Colonic mucosa (tissue), 4 donors: ENCODE measurements around the gene CEACAM6. TPM values are rescaled to one million over a fixed set of nuclear protein-coding genes. Genes with fewer than 3 reads are reported as not detected.

ENCODE experiments used
- DNase-seq: peaks from one replicate; pipeline ENCODE4 v3.0.0-alpha.2; 2020
- H3K27ac ChIP-seq: fragments of 200-600 bp; one replicate; pipeline ENCODE4 v1.8.0; 2021
- H3K27me3 ChIP-seq: fragments of 200-600 bp; one replicate; pipeline ENCODE4 v1.8.0; 2021
- H3K36me3 ChIP-seq: fragments of 200-600 bp; one replicate; pipeline ENCODE4 v1.8.0; 2021
- H3K4me1 ChIP-seq: fragments of 200-600 bp; one replicate; pipeline ENCODE4 v1.8.0; 2021; ENCODE audit warnings: mild to moderate bottlenecking
- H3K4me3 ChIP-seq: fragments of 200-600 bp; one replicate; pipeline ENCODE4 v1.8.0; 2021
- H3K9ac ChIP-seq, 2 donors: one replicate each; pipeline ENCODE4 v1.7.0; 2013; ENCODE audit warnings: control low read depth in 2 of 2, low read depth in 2 of 2, low read length in 2 of 2
- H3K9me3 ChIP-seq: fragments of 200-600 bp; one replicate; pipeline ENCODE4 v1.8.0; 2021
- CTCF ChIP-seq: fragments of 200-600 bp; IDR thresholded peaks from one replicate; pipeline ENCODE4 v1.8.0; 2022; ENCODE audit warnings: antibody characterized with exemption, mild to moderate bottlenecking
- intact Hi-C: fragments of 100-400 bp; cut with DNase I; formaldehyde crosslinking; loops from one replicate; pipeline ENCODE4 v1.14.1; 2022
- total RNA-seq, 2 donors: library from RNA; stranded (reverse); fragmentation: NEBNext Ultra II Directional in 1 of 2; extraction: Animal tissue kit (Norgen Biotek cat#: 25700) in 1 of 2; gene quantifications; one replicate each; pipeline ENCODE4 v1.2.1, GENCODE V29; 2021
- donor health status: healthy.
- donor health status: DM: no; HTN: no; CAD: no.
- donor health status: DM: no; HTN: no; CAD: no.

The CEACAM6 gene
- total RNA-seq, 2 donors from 2014 or later, result 260 to 655 TPM

GRCh38 chr19:41799444-41800000, 44.2 kb downstream of the CEACAM6 start:
- Histone ChIP-seq H3K27ac (no peak overlapping the region), H3K4me3 (no peak overlapping the region), H3K9ac (no peak overlapping the region), H3K27me3 (no peaks in the 10 kb centered on the region), H3K9me3 (no peaks in the 10 kb centered on the region), H3K4me1 (peaks cover 4% of the 10 kb centered on the region), H3K36me3 (no peaks in the 10 kb centered on the region)
- TF ChIP-seq CTCF, result no peak
- DNase-seq, result no peak
- intact Hi-C loops, result no loop called here

GRCh38 chr19:41801031-41801430, 45.7 kb downstream of the CEACAM6 start:
- H3K4me3 ChIP-seq, result no peak overlapping the region
- no peak for TF ChIP-seq CTCF
- no peaks in the 10 kb centered on the region for H3K36me3 ChIP-seq
- no peak for DNase-seq
- no peak overlapping the region for H3K27ac ChIP-seq
- intact Hi-C loops, result no loop called here
- no peaks in the 10 kb centered on the region for H3K27me3 ChIP-seq
- H3K4me1 ChIP-seq, result peaks cover 4% of the 10 kb centered on the region
- no peaks in the 10 kb centered on the region for H3K9me3 ChIP-seq
- no peak overlapping the region for H3K9ac ChIP-seq

- no peaks in the 10 kb centered on the region for H3K27me3 ChIP-seq
- no peak for DNase-seq
- no peak overlapping the region for H3K9ac ChIP-seq
- no peak overlapping the region for H3K4me3 ChIP-seq
- intact Hi-C loops, result no loop called here
- TF ChIP-seq CTCF, result no peak
- H3K9me3 ChIP-seq, result no peaks in the 10 kb centered on the region
- no peak overlapping the region for H3K27ac ChIP-seq
- peaks cover 4% of the 10 kb centered on the region for H3K4me1 ChIP-seq
- no peaks in the 10 kb centered on the region for H3K36me3 ChIP-seq
Measured at GRCh38 chr19:41801792-41802211, 46.5 kb downstream of the CEACAM6 start.

DNA sequence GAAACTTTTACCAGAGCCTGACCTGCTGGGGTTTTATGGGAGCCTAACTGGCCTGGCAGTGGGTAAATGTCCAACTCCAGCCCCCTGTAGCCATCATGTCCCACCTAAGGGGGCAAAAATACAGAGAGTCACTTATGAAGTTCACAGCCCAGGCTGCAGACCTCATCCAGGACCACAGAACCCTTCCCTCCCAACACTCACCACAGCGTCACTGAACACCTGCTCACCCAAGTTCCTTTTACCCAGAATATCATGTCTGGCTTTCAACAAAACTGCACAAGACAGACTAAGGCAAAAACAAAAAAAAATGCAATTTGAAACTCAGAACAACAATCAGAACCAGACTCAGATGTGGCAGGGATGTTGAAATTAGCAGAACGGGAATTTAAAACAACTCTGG, 47.4 kb downstream of the CEACAM6 start:
- no peak for TF ChIP-seq CTCF
- no peak overlapping the region for H3K27ac ChIP-seq
- no peak overlapping the region for H3K9ac ChIP-seq
- no peaks in the 10 kb centered on the region for H3K27me3 ChIP-seq
- no peak overlapping the region for H3K4me3 ChIP-seq
- DNase-seq, result no peak
- peaks cover 4% of the 10 kb centered on the region for H3K4me1 ChIP-seq
- H3K36me3 ChIP-seq, result no peaks in the 10 kb centered on the region
- intact Hi-C loops, result no loop called here
- H3K9me3 ChIP-seq, result no peaks in the 10 kb centered on the region

- no peaks in the 10 kb centered on the region for H3K27me3 ChIP-seq
- no peak for TF ChIP-seq CTCF
- H3K9ac ChIP-seq, result no peak overlapping the region
- intact Hi-C loops, result no loop called here
- H3K36me3 ChIP-seq, result no peaks in the 10 kb centered on the region
- H3K27ac ChIP-seq, result no peak overlapping the region
- H3K4me1 ChIP-seq, result peaks cover 4% of the 10 kb centered on the region
- no peak overlapping the region for H3K4me3 ChIP-seq
- no peak for DNase-seq
- no peaks in the 10 kb centered on the region for H3K9me3 ChIP-seq
Measured at GRCh38 chr19:41804336-41804735, 49.0 kb downstream of the CEACAM6 start.

- no peaks in the 10 kb centered on the region for H3K9me3 ChIP-seq
- H3K36me3 ChIP-seq, result no peaks in the 10 kb centered on the region
- no peak for DNase-seq
- intact Hi-C loops, result no loop called here
- H3K4me1 ChIP-seq, result peaks cover 3% of the 10 kb centered on the region
- no peak overlapping the region for H3K27ac ChIP-seq
- H3K9ac ChIP-seq, result no peak overlapping the region
- no peaks in the 10 kb centered on the region for H3K27me3 ChIP-seq
- no peak for TF ChIP-seq CTCF
- H3K4me3 ChIP-seq, result no peak overlapping the region
Measured at GRCh38 chr19:41807176-41807575, 51.8 kb downstream of the CEACAM6 start.
